Karpas-422 (cell line): Measurements from ENCODE around the gene MAPRE2. TPM values are rescaled to one million over a fixed set of nuclear protein-coding genes. Genes with fewer than 3 reads are reported as not detected.
A peak's percentile ranks its signal among the peaks of the same experiment; 100 is the strongest.

ENCODE experiments used
- DNase-seq: peaks from one replicate; pipeline ENCODE4 v3.0.0-alpha.2; 2015
- H2AFZ ChIP-seq: fragments of 200-600 bp; sonication (generic); 2 replicates; pipeline ENCODE4 v1.6.1; 2014; ENCODE audit warnings: antibody characterized with exemption, low read length, mixed read lengths
- H3K27ac ChIP-seq: fragments of 200-600 bp; sonication (generic); 2 replicates; pipeline ENCODE4 v1.5.1; 2014; ENCODE audit warnings: mild to moderate bottlenecking, low read length, moderate library complexity
- H3K27me3 ChIP-seq: fragments of 200-600 bp; sonication (generic); 2 replicates; pipeline ENCODE4 v1.6.1; 2014; ENCODE audit warnings: low read length, mixed read lengths
- H3K36me3 ChIP-seq: fragments of 200-600 bp; sonication (generic); 2 replicates; pipeline ENCODE4 v1.6.1; 2014; ENCODE audit warnings: low read length, mixed read lengths; ENCODE audit not compliant: insufficient read depth
- H3K4me1 ChIP-seq: fragments of 200-600 bp; sonication (generic); 2 replicates; pipeline ENCODE4 v1.6.1; 2014; ENCODE audit warnings: mild to moderate bottlenecking, low read length, mixed read lengths
- H3K4me2 ChIP-seq: fragments of 200-600 bp; sonication (generic); 2 replicates; pipeline ENCODE4 v1.6.1; 2014; ENCODE audit warnings: low read length, low read depth, mild to moderate bottlenecking; ENCODE audit not compliant: poor library complexity, severe bottlenecking
- H3K4me3 ChIP-seq: fragments of 200-600 bp; sonication (generic); 2 replicates; pipeline ENCODE4 v1.5.1; 2014; ENCODE audit warnings: mild to moderate bottlenecking, antibody characterized with exemption, low read length, mixed read lengths
- H3K79me2 ChIP-seq: fragments of 200-600 bp; sonication (generic); 2 replicates; pipeline ENCODE4 v1.6.1; 2014; ENCODE audit warnings: mild to moderate bottlenecking, low read length, mixed read lengths
- H3K9ac ChIP-seq: fragments of 200-600 bp; sonication (generic); 2 replicates; pipeline ENCODE4 v1.6.0; 2014; ENCODE audit warnings: low read length
- H3K9me2 ChIP-seq: fragments of 200-600 bp; sonication (generic), shearing (Covaris generic); replicated peaks from 2 replicates; pipeline ENCODE4 v1.6.0; 2014; ENCODE audit warnings: mild to moderate bottlenecking, low read length, moderate library complexity; ENCODE audit not compliant: insufficient read depth
- H3K9me3 ChIP-seq: fragments of 300-700, 200-600 bp; sonication (generic); 2 replicates; pipeline ENCODE4 v1.6.1; 2014; ENCODE audit warnings: low read length, mixed read lengths
- H4K20me1 ChIP-seq: fragments of 200-600 bp; sonication (generic); 2 replicates; pipeline ENCODE4 v1.6.1; 2014; ENCODE audit warnings: mild to moderate bottlenecking, antibody characterized with exemption, low read length, low read depth; ENCODE audit not compliant: insufficient read depth
- total RNA-seq: library from RNA; depleted of rRNA; stranded (reverse); fragments of >200 nt; shearing (Covaris generic); gene quantifications from 2 replicates; pipeline ENCODE4 v1.2.3, GENCODE V29; 2014; ENCODE audit warnings: low replicate concordance

Gene MAPRE2
- total RNA-seq, 1 experiment from 2014 or later: 267 TPM

DNA sequence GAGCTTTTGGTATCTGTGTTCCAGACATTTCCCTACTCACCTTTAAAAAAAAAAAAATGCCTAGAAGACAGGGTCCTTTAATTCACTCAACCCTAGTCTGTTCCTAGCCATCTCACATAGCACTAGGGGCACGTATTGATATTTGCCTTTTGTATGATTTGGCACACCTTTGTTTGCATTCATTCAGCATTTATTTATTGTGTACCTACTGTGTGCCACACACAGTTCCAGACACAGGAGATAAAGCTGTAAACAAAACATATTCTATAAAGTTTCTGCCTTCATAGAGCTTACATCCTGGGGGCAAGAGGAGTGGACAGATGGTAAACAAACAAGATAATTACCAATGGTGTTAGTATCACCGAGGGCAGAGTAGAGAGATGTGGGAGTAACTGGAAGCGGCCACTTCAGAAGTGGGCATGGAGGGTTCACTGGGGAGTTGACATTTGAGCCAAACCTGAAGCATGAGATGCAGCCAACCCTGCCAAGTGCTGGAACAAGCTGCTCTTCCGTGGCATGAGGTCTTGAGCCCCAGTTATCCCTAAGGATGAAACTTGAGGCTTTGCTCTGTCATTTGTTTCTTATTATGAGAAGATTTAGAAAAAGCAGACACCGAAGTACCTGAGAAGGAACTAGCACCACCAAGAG lies 18.2 kb downstream of the MAPRE2 start:
- Histone ChIP-seq H3K4me1 (peaks cover 60% of the 10 kb centered on the region), H3K27ac (no peak overlapping the region), H3K4me2 (no peak overlapping the region), H4K20me1 (peaks cover 73% of the 10 kb centered on the region), H3K9me3 (no peaks in the 10 kb centered on the region), H3K9me2 (no peaks in the 10 kb centered on the region), H3K79me2 (peaks cover 99% of the 10 kb centered on the region), H3K9ac (no peak overlapping the region), H3K4me3 (no peak overlapping the region), H2AFZ (no peak overlapping the region), H3K27me3 (no peaks in the 10 kb centered on the region), H3K36me3 (peaks cover 4% of the 10 kb centered on the region; the same call in 1 of the 2 replicates)
- no peak for DNase-seq

DNA sequence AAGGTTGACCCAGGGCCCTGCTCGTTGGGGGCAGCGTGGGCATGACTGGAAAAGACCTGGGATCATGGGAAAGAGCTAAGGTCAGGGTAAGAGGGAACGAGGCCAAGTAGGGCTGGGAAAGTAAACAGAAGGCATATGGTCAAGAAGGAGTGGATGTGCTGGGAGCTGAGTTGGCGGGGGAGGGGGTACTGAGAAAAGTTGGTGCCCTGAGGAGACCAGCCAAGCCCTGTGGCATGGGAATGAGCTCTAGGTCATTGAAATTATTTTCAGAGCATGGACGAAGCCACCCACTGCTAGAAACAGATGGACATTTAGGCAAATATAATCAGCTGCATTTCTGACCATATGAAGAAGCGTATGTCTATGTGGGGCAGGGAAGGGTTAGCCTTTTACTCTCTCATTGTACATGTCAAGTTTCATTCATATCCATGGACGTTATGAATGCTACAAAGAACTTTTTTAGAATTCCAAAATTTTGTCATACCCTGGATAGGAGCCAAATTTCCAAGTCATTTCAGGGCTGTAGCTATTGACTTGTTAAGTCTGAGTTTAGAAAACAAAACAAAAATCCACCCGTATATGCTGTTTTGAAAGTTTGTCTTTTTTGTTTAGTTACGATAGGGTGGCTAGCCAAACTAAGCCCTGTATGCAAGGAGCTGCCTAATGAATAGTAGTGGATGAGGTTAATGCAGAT lies 19.1 kb downstream of the MAPRE2 start:
- H3K4me3 ChIP-seq: no peak overlapping the region
- no peak overlapping the region for H3K4me2 ChIP-seq
- peaks cover 4% of the 10 kb centered on the region; the same call in 1 of the 2 replicates for H3K36me3 ChIP-seq
- H2AFZ ChIP-seq: no peak overlapping the region
- peaks cover 76% of the 10 kb centered on the region for H4K20me1 ChIP-seq
- H3K27me3 ChIP-seq: no peaks in the 10 kb centered on the region
- DNase-seq: no peak
- peaks cover 55% of the 10 kb centered on the region for H3K4me1 ChIP-seq
- no peak overlapping the region for H3K27ac ChIP-seq
- H3K9me2 ChIP-seq: no peaks in the 10 kb centered on the region
- H3K9ac ChIP-seq: no peak overlapping the region
- H3K79me2 ChIP-seq: peaks cover 99% of the 10 kb centered on the region
- H3K9me3 ChIP-seq: no peaks in the 10 kb centered on the region

DNA sequence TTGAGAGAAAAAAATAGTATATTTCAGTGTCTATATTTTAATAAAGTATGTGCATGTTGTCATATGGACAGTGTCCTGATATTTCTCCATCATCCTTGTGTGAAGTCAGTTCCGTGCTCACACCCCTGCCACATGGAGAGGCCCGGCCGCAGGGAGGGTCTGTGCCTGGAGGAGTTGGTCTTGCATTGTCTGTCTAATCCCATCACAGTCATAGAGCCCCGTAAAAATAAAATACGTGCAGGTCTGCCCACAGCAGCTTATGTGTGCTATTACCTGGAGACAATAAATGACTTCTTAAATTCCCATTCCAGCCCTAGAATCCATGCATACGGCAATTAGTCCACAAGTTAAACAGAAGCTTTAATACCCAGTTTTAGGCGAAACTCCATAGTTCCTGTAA lies 20.1 kb downstream of the MAPRE2 start:
- no peaks in the 10 kb centered on the region for H3K9me3 ChIP-seq
- H3K9me2 ChIP-seq: no peaks in the 10 kb centered on the region
- H2AFZ ChIP-seq: no peak overlapping the region
- peaks cover 98% of the 10 kb centered on the region for H3K79me2 ChIP-seq
- peaks cover 81% of the 10 kb centered on the region for H4K20me1 ChIP-seq
- H3K27ac ChIP-seq: no peak overlapping the region
- peaks cover 53% of the 10 kb centered on the region for H3K4me1 ChIP-seq
- no peak for DNase-seq
- H3K36me3 ChIP-seq: peaks cover 4% of the 10 kb centered on the region; the same call in 1 of the 2 replicates
- no peak overlapping the region for H3K4me3 ChIP-seq
- no peak overlapping the region for H3K4me2 ChIP-seq
- no peak overlapping the region for H3K9ac ChIP-seq
- no peaks in the 10 kb centered on the region for H3K27me3 ChIP-seq

DNA sequence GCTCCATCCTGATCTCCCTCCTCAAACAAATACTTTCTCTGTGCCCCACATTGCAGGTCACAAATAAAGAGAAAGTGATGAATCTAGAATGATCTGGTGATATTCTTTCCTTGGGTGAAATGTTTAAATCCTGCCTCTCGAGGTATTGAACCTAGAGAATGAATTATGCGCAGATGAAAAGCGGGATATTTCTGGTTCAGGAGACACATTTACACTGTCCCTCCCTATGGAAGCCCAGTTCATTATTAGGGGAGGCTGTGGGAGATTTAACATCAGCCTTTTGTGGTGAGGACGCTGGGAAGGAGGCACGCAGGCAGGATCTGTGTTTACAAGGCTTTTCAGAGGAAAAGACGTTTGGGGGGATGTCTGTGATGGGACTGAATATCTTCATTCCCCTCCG lies 20.6 kb downstream of the MAPRE2 start:
- Histone ChIP-seq H2AFZ (no peak overlapping the region), H3K4me2 (no peak overlapping the region), H3K9ac (no peak overlapping the region), H4K20me1 (peaks cover 81% of the 10 kb centered on the region), H3K4me1 (peaks cover 48% of the 10 kb centered on the region), H3K27me3 (no peaks in the 10 kb centered on the region), H3K9me3 (no peaks in the 10 kb centered on the region), H3K9me2 (no peaks in the 10 kb centered on the region), H3K4me3 (no peak overlapping the region), H3K79me2 (peaks cover 98% of the 10 kb centered on the region), H3K27ac (no peak overlapping the region), H3K36me3 (peaks cover 4% of the 10 kb centered on the region; the same call in 1 of the 2 replicates)
- no peak for DNase-seq

DNA sequence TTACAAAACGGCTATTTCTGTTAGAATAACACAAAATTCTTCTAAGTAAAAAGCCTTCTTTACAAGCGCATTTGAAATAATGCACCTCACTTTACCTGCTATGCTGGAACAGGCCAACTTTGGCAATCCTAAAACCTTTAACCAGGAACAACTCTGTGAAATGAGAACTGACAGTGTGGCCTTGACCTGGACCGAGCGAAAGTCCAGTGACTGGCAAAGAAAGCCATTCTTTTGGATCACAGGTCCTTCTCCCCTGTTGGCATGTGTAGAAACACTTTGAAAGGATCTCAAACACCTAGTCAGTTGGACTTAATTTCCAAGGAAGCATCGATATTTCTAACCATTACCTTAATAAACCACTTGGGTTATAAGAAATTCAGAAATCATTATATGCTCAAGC lies 21.2 kb downstream of the MAPRE2 start:
- Histone ChIP-seq H3K9ac (no peak overlapping the region), H3K9me2 (no peaks in the 10 kb centered on the region), H3K27ac (no peak overlapping the region), H3K36me3 (peaks cover 4% of the 10 kb centered on the region; the same call in 1 of the 2 replicates), H3K9me3 (no peaks in the 10 kb centered on the region), H3K27me3 (no peaks in the 10 kb centered on the region), H2AFZ (no peak overlapping the region), H3K4me1 (peaks cover 49% of the 10 kb centered on the region), H3K4me2 (no peak overlapping the region), H4K20me1 (peaks cover 83% of the 10 kb centered on the region), H3K4me3 (no peak overlapping the region), H3K79me2 (peaks cover 98% of the 10 kb centered on the region)
- no peak for DNase-seq

DNA sequence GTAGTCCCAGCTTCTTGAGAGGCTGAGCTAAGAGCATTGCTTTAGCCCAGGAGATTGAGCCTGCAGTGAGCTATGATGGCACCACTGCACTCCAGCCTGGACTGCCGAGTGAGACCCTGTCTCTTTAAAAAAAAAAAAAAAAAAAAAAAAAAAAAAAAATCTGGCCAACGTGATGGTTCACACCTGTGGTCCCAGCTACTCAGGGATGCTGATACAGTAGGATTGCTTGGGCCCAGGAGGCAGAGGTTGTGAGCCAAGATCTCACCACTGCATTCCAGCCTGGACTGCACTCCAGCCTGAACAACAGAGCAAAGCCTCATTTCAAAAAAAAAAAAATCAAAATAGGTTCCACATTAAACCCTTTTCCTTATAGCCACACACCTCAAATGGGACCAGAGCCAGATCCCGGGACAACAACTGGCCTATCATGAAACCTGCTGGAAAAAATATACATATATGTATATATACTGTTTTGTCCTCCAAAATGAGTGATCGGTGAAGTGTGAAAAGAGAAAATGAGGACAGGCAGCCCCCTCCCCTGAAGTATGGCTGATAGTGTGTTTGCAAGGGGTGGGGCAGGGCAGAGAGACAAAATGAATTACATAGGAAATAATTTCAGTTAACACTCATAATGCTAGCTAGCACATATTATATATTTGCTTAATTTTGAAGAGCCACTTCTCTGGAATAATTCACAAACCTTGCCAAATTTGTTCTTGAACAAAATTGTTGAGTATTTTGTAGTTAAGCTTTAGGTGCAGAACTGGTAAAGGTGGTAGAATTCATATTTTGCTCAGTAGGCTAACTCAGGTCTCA lies 22.9 kb downstream of the MAPRE2 start:
- Histone ChIP-seq H3K4me1 (peaks cover 48% of the 10 kb centered on the region), H3K9me2 (no peaks in the 10 kb centered on the region), H3K36me3 (peaks cover 15% of the 10 kb centered on the region; the same call in 1 of the 2 replicates), H2AFZ (no peak overlapping the region), H3K79me2 (peaks cover 98% of the 10 kb centered on the region), H3K9ac (no peak overlapping the region), H3K9me3 (no peaks in the 10 kb centered on the region), H3K4me3 (no peak overlapping the region), H3K27ac (peak overlapping the region; percentile 23), H4K20me1 (peaks cover 74% of the 10 kb centered on the region), H3K4me2 (no peak overlapping the region), H3K27me3 (no peaks in the 10 kb centered on the region)
- DNase-seq: no peak

DNA sequence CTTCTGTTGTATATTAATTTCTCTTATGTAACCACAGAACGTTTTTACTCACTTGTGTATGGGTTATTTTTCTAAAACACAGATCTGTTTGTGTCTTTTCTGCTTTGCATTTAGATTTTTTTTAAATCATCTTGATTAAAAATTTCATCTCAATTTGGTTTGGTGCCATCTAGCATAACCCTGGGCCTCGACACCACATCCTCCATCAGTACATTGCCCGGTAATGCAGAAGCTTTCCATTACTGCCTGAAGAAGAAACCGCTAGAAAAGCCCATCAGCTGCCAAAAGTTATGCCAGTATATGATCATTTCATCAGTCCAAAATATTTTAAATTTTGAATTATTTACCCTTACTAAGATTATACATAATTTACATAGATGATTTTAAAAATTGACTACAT lies 26.2 kb downstream of the MAPRE2 start:
- Histone ChIP-seq H4K20me1 (peaks cover 54% of the 10 kb centered on the region), H3K27ac (no peak overlapping the region), H3K4me3 (no peak overlapping the region), H3K36me3 (peaks cover 27% of the 10 kb centered on the region; the same call in 1 of the 2 replicates), H2AFZ (no peak overlapping the region), H3K9me2 (no peaks in the 10 kb centered on the region), H3K9me3 (no peaks in the 10 kb centered on the region), H3K79me2 (peaks cover 97% of the 10 kb centered on the region), H3K4me1 (peaks cover 58% of the 10 kb centered on the region), H3K4me2 (no peak overlapping the region), H3K27me3 (no peaks in the 10 kb centered on the region), H3K9ac (no peak overlapping the region)
- no peak for DNase-seq

DNA sequence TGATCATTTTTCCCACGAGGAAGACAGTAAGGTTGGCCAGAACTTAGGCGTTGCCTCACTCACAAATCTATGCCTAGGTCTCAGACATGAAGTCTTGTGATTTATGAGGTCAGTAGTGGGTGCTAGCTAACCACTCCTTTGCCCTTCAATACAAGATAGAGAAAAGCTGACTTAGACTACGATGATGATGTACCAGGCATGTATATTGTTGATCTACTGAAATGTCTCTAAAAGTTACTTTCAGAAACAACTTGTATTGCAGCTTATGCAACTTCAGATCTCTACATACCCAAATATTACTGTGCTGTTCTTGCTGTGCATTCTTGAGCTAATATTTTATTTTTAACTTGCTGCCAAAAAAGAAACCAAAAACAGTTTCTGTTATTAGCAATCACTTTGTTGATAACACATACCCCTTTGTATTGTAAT lies 30.6 kb downstream of the MAPRE2 start:
- Histone ChIP-seq H2AFZ (no peak overlapping the region), H3K79me2 (peaks cover 99% of the 10 kb centered on the region), H3K27ac (peak overlapping the region; percentile 55), H3K27me3 (no peaks in the 10 kb centered on the region), H3K4me1 (peaks cover 80% of the 10 kb centered on the region), H3K9ac (peak overlapping the region; percentile 7; the same call in 1 of the 2 replicates), H3K36me3 (peaks cover 66% of the 10 kb centered on the region), H4K20me1 (peaks cover 32% of the 10 kb centered on the region), H3K4me2 (peak overlapping the region; percentile 3), H3K9me3 (no peaks in the 10 kb centered on the region), H3K4me3 (no peak overlapping the region), H3K9me2 (no peaks in the 10 kb centered on the region)
- no peak for DNase-seq
